ENCODE data around the gene CALY. TPM values are rescaled to one million over a fixed set of nuclear protein-coding genes. Genes with fewer than 3 reads are reported as not detected.

Gene CALY
- polyA plus RNA-seq, 1 of the 3 experiments (the other 2 are of a cell fraction) = 3.3 TPM

- WGBS (ENCODE audit: low lambda C conversion rate) = 90% methylated on average over 4 of the region's 10 CpGs
- no peaks in the 10 kb centered on the region for H3K9me3 ChIP-seq
Measured at GRCh38 chr10:133280391-133281059, 56.2 kb downstream of the CALY start.

More at GRCh38 chr10:133280391-133281059, 56.2 kb downstream of the CALY start:
- Histone ChIP-seq H3K27ac (ENCODE audit: low read depth in 2 of 2, low read length in 1 of 2) (no peak overlapping the region), H3K4me3 (ENCODE audit: low read depth in 2 of 2, low read length in 1 of 2) (no peak overlapping the region), H3K4me1 (ENCODE audit: control insufficient read depth in 1 of 2, insufficient read depth in 2 of 2, low read depth in 1 of 2, low read length in 1 of 2) (no peaks in the 10 kb centered on the region; a peak in 1 of 4 replicates), H3K36me3 (replicated peaks in 1 of 2; ENCODE audit: control insufficient read depth in 1 of 2, insufficient read depth in 2 of 2, low read length in 1 of 2) (peaks cover 5 to 59% of the 10 kb centered on the region in 2 experiments), H3K4me2 (no peak overlapping the region), H3K27me3 (ENCODE audit: insufficient read depth) (no peaks in the 10 kb centered on the region), H3K9me2 (no peaks in the 10 kb centered on the region), H2AFZ (ENCODE audit: low read depth) (no peak overlapping the region), H3K9ac (no peak overlapping the region), H3F3A (replicated peaks; ENCODE audit: insufficient read depth) (no peaks in the 10 kb centered on the region), H3K79me2 (ENCODE audit: insufficient read depth) (no peaks in the 10 kb centered on the region), H4K20me1 (ENCODE audit: insufficient read depth) (no peaks in the 10 kb centered on the region)
- no peak for TF ChIP-seq FOSL2 (IDR thresholded peaks at IDR 0.05; ENCODE audit: borderline replicate concordance, low read depth)
- no peak for TF ChIP-seq PBX3 (IDR thresholded peaks at IDR 0.05)
- TF ChIP-seq CHD2 (IDR thresholded peaks at IDR 0.05; ENCODE audit: low read length, partially characterized antibody) = no peak
- TF ChIP-seq GABPA (IDR thresholded peaks at IDR 0.05; ENCODE audit: low read depth) = no peak
- no peak for TF ChIP-seq MEF2A (IDR thresholded peaks at IDR 0.05; ENCODE audit: borderline replicate concordance, low read depth)
- no peak for TF ChIP-seq NRF1 (IDR thresholded peaks at IDR 0.05; ENCODE audit: low read depth, low read length)
- TF ChIP-seq RCOR1 (IDR thresholded peaks at IDR 0.05; ENCODE audit: low read length) = no peak
- no peak for TF ChIP-seq REST (IDR thresholded peaks at IDR 0.05; ENCODE audit: low read depth, low read length)
- no peak for TF ChIP-seq POLR2AphosphoS5 (IDR thresholded peaks at IDR 0.05; ENCODE audit: low read depth, low read length)
- ChIA-PET CTCF (interaction anchor here (0.9 to 1.6 kb wide), 3 partner anchors 12 to 28 kb away, joined by 3 to 4 read pairs (median 3); no protein-coding TSS in a partner anchor), POLR2A (interaction anchor here (1.2 kb wide), 1 partner anchor 16 kb away, joined by 4 read pairs; no protein-coding TSS in a partner anchor)
- no peak for DNase-seq

Data from SK-N-SH (cell line).